GM10847 (cell line): ENCODE measurements around the gene C14orf119.

Source experiments
- POLR2A ChIP-seq: IDR thresholded peaks from 2 replicates; pipeline ENCODE4 v1.6.1; 2011; ENCODE audit not compliant: insufficient read length; ENCODE audit errors: extremely low read depth

Gene C14orf119

DNA sequence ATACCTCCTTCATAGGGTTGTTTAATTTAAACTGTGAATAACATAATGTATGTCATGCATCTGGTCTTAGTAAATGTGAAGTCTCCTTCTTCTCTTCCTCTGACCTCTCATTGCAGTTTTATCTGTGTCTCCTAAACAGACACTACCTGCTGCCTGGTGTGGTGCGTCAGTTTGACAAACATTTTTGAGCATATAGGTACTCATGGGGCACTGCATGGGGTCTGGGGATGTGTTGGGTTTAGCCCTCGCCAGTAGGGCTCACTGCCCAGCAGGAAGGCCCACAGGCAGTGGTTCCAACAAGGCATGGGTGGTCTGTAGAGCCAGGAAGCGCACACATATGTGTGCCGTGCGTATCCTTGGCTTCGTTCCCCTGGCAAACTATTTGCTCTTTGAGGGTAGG is 26.8 kb downstream of the C14orf119 start:
- TF ChIP-seq POLR2A = no peak

DNA sequence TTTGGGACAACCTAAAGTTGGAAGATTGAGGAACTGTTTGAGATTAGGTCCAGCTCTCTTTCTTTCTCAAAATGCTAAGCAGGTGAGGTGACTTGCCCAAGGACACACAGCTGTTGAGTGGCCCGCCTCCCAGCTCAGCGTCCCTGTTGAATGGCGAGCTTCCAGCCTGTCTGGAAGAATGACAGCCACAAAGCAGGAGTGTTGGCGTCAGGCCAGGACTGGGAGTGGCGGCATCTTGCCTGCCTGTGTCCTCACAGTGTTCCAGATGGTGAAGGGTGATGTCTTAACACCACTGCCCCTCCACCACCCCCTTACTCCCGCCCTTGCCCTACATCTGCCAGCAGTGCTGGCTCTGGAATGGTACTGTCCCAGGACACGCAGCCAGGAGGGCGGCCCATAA is 28.1 kb downstream of the C14orf119 start:
- no peak for TF ChIP-seq POLR2A

DNA sequence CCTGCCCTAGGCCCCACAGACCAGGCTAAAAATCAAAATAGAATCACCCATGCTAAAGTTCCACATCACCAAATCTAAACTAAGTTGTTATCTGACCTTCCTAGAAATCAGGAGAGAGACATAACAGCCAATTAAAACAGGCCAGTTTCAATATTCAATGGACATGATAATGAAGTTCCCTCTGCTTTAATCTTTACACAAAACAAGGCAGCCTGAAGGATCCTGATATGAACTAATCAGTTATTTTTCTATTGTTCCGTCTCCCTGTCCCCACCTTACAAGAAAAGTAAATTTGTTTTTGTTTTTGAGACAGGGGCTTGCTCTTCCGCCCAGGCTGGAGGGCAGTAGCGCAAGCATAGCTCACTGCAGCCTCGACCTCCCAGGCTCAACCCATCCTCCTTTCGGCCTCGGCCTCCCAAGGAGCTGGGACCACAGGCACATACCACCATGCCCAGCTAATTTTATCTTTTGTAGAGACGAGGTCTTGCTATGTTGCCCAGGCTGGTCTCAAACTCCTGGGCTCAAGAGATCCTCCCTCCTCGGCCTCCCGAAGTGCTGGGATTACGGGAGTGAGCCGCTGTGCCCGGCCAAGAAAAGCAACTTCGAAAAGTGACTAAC is 29.1 kb downstream of the C14orf119 start:
- no peak for TF ChIP-seq POLR2A

DNA sequence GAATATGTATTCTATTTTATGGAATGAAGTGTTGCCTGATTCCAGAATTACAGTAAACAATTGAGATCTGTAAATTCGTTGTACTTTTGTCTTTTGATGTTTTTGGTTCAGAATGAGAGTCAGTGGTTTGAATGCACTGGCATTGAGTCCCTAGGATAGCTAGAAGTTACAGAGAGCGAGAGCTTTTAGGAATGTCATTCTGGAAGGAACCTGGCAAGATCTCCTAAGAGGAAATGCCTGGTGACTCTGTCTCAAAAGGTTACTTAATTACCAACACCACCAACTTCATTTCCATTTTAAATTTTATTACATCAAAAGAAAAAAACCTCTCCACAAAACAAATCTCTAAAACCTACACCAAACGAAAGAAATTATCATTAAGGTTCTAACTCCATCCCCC is 29.7 kb downstream of the C14orf119 start:
- TF ChIP-seq POLR2A = no peak

DNA sequence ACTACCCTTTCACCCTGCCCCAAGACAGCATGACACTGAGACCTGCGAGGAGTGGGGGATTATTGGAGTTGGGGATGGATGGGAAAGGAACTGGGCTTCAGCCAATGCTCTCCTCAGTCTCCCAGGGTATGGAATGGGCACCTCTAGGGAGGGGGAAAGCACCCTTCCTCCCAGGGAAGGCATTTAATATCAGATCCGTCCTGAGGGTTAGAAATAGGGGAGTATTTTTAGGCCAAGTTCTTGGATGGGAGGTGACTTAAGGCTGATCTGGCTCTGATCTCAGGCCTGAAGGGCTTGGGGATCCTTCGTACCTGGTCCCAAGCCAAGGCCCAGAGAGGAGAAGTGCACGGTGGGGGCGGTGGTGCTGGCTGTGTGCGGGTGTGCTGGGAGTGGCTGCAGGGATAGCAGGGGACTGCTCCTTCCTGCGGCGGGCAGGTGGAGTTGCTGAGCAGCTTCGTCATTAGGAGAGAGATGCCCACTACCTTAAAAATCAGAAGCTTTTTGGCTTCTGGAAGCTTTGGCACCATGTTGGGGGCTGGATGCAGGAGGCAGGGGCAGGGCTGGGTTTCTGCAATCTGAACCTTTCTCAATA is 30.7 kb downstream of the C14orf119 start:
- no peak for TF ChIP-seq POLR2A

DNA sequence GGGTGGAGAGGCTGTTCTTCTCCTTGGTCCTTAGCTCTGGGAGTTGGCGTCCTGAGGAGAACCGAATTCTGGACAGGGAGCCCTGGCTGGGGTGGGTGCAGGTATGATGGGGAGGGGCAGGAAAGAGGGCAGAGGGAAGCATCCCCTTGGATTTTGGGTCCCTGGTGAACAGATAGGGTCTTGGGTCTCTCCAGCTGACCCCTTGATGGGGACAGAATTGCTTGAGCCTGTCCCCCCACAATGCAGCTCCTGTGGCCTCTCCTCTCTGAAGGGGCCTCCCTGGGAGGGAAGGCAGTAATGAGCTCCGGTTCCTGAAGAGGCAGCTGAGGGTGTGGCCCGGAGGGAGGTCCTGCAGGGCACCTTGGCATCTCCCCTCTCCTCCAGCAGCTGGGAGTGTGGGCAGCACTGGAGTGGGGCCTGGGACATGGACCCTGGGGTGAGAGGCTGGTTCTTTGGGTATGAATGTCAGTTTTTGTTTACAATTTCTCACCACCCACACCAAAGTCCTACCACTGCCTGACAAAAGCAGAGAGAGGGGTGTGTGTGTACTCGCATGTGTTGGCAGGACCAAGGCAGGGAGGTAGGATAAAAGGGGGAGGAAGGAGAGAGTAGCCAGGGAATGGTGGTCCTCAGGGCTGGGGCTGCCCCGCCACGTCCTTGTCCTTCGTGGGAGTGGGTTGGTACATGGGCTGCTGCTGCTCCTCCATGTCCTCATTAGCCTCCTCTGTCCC is 31.4 kb downstream of the C14orf119 start:
- no peak for TF ChIP-seq POLR2A

DNA sequence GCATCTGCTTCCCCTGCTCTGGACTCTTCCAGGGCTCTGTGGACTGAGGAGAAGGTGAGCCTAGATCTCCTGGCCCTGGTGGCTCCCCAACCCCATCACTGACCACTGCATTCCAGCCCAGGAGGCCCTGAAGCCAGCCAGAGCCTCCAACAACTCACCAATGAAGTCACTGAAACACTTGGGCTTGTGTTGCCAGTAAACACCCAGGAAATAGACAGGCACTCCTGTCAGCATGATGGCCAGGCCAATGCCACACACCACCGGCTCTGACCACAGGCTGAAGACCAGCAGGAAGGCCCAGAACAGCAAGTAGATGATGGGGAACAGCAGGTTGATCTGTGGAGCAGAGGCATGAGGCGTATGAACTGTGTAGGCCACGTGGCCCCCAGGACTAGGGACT is 32.6 kb downstream of the C14orf119 start:
- TF ChIP-seq POLR2A = no peak

DNA sequence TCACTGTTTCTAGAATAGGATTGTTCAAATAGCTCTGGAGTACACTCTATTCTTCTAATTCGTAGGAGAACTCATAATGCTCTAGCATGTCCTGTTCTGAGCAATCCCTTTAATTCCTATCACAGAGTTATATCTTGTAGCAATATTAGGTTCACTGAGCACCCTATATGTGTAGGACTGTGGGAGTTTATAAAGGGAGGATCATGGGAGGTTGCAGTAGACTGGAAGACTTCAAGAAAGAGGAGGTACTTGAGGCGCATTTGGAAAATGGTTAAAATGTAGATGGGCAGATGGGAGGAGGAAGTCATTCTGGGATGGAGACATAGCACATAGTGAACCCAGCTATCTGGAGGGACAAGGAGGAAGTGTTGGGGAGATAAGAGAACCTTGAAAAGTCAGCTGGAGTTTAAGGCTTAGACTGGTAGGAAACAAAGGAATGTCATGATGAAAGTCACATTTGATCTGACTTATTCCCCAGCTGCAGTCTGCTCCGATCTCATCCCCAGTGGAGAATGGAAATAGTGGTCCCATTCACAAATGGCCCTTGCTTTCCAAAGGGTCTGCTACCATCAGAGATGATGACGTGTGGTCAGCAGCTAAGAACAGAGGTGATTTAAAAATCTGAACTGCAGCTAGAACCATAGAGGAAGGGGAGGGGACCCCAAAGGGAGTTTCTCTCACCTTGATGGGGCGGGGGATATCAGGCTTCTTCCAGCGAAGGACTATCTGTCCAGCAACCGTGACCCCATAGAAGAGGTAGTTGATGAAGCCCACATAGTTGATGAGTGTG is 33.9 kb downstream of the C14orf119 start:
- no peak for TF ChIP-seq POLR2A

DNA sequence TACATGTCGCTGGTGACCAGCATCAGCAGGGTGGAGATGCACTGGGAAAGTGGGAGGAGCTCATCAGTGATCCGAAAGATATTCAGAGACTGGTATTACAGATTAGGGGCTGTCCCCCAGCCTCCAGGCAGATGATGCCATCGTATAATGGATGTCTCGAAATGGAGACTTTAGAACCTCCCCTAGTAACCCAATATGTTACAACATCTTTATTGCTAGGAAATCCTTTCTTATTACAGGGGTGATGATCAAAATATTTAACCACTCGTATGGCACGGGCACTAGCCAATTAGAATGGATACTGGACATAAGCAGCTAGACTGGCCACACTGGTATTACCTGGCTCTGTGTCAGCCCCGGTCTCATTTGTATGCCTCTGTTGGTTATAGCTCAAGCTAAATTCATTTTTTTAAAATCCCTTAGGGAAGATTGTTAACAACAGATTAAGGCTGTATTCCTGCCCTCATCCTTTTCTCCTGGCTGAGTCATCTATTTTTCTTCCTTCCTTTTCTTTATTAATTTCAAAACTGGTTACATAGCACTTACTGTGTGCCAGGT is 34.5 kb downstream of the C14orf119 start:
- no peak for TF ChIP-seq POLR2A

DNA sequence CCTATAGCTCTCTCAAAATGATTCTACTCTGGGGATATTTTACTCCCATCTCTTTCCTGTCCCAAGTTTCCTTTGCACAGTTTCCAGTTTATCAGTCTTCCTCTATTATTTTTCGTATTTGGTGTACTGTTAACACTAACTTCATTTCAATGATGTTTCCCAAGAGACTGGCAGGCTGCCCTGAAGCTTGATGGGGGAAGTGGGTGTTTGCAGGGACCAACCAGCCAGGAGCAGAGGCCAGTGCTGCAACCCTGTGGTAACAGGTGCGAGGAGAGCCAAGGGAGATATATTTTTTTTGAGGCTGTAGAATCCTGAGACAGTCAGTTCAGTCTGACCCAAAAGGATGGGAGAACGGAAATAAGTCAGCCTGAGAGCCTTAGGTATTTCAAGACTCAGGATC is 35.6 kb downstream of the C14orf119 start:
- TF ChIP-seq POLR2A = no peak

DNA sequence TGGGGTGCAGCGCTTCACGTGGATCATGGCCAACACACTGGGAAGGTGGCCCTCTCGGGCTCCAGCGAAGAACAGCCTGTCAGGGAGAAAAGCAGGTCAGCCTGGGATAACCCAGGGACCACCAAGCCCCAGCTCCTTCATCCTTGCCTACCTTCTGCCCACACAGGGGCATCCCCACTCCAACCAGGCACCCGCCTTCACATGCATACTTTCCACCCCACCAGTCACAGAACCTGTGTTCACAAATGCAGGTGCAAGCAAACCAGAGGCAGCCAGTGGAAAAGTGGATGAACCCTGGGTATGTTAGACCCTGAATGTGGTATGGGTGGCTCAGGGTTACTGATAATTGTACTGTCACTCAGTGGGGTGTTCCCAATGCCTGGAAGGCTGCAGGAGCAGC is 36.2 kb downstream of the C14orf119 start:
- TF ChIP-seq POLR2A = no peak

DNA sequence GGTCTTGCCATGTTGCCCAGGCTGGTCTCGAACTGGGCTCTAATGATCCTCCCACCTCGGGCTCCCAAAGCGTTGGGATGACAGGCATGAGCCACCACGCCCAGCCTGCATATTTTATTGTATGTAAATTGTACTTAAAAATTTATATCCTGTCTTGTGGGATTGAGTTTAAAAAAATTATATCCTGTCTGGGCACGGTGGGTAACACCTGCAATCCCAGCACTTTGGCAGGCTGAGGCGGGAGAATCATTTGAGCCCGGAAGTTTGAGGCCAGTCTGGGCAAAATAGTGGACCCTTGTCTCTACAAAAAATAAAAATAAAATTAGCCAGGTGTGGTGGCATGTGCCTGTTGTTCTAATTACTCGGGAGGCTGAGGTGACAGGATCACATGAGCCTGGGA is 37.7 kb downstream of the C14orf119 start:
- TF ChIP-seq POLR2A = no peak

DNA sequence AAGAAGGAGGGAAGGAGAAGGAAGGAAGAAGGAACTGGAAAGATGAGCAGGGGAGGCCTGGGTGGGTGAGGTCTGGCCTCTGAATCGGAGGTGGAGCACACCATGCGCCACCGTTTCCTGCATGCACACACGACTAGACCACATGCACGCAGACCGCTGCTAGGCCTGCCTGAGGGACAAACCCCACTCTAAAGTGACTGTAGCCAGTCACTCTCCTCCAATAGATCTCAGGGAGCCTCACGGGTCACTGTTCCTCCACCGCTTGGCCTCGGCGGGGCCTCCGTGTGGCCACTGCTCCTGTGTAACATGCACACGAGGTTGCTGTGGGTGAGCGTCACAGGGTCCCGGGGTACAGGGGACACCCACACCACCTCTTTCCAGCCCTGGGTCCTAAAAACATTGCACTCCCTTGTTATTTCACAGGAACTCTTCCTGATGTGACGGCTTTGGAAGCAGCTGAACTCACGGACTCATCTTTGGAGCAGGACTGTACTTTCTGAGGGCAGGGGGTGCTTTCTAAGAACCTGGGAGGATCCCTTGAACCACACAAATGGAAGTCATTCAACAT is 41.3 kb downstream of the C14orf119 start:
- no peak for TF ChIP-seq POLR2A

DNA sequence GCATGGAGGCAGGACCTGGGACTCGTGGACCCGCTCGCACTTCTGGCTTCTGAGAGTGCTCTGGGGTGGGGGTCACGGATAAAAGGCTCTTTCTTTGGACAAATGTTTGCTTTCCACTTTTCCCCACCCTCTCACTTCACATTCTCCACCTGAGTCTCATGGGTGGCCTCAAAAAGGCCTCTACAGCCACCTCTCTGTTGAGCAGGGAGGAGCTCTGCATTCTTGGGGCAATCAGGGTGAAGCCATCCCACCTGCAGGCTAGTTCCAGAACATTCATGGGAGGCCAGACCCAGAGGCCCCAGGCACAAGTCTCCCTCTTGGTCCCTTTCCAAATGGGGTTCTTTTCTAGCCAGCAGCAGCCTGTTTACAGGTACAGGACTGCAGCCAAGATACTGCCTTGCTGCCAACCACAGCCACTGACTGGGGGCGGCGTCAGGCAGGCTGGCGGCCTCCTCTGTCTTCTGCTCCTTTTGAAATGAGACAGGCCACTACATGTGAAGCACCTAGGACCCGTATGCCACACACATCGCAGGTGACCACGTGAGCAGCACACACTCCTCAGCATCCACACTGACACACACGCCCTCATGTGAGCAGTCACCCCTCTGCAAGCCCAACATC is 42.0 kb downstream of the C14orf119 start:
- no peak for TF ChIP-seq POLR2A
